Kidney glomerular epithelial cell (primary cell): Measurements from ENCODE around the gene TMED1.

Experiments
- DNase-seq: peaks from one replicate; lab custom pipeline; 2025; lab: John Stamatoyannopoulos, UW

The TMED1 gene

DNA sequence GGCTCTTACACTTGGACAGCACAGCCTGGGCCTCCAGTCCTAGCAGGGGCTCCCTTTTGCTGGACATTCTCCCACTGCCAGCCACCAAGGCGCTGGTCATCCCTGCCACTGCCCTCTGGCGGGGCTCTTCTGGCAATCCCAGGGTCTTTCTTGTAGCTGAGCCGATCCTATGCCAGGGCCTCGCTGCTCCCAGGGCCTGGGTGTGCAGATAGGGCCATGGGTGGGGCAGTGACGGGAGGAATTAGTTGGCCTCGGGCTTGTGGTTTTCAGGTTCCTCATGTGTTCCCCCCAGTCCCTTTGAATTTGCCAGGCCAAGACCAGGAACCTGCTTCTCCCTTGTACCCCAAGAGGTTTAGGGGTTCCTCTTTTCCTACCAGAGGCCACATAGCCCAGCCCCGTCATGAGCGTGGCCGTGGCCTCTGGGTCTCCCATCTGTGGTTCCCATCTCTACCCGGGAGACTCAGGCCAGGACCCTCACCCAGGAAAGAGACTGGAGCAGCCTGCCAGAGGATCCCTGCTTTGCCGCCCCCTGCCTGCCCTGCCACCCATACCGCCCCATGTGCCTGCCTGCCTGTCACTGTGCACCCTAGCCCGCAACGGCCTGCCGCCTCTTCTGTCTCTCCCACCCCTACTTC, 26.2 kb downstream of the TMED1 start:
- no peak for DNase-seq

- no peak for DNase-seq
Observed at GRCh38 chr19:10808937-10809649, 26.9 kb downstream of the TMED1 start.

- DNase-seq: no peak
Observed at GRCh38 chr19:10805758-10806247, 30.2 kb downstream of the TMED1 start.

DNA sequence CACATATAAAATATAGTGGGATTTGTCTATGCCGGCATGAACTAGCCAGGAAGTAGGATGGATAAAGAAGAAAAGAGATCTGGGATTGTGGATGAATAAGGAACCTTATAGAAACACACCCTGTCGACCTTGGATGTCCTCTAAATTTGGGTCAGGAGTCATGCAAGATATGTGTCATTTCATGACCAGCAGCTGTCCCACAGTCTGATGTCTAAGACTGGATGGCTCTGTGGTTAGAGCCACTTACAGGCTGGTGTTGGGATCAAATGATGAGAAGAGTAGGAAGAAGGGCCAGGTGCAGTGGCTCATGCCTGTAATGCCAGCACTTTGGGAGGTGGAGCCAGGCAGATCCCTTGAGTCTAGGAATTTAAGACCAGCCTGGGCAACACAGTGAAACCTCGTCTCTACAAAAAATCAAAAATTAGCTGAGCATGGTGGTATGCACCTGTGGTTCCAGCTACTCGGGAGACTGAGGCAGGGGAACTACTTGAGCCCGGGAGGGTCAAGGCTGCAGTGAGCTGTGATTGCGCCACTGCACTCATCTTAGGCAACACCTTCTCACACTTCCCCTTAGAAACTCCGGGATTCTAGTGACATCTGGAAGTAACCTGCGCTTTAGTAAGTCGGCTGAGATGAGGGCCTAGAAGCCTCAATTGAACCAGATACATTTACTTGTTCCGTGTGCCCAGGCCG, 30.8 kb downstream of the TMED1 start:
- no peak for DNase-seq

GRCh38 chr19:10803252-10803651, 32.8 kb downstream of the TMED1 start:
- no peak for DNase-seq

DNA sequence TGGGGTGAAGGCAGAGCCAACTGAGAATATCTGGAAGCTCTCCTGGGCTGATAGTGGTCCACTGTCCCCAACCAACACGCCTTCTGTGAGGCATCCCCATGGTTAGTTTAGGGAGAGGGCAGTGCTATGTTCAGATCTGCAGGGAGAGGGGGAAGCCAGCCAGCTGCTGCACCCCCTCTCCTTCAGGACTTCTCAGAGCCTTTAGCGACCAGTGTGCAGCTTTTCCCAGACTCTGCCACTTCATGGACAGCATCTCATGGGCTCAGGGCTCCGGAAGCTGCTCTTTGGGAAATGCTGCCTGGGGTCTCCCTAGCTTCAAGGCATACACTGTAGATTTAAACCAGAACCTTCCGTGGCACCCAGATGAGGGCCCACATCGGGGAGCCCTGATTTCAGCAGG, 33.5 kb downstream of the TMED1 start:
- no peak for DNase-seq

GRCh38 chr19:10800488-10800887, 35.5 kb downstream of the TMED1 start:
- DNase-seq: no peak

DNA sequence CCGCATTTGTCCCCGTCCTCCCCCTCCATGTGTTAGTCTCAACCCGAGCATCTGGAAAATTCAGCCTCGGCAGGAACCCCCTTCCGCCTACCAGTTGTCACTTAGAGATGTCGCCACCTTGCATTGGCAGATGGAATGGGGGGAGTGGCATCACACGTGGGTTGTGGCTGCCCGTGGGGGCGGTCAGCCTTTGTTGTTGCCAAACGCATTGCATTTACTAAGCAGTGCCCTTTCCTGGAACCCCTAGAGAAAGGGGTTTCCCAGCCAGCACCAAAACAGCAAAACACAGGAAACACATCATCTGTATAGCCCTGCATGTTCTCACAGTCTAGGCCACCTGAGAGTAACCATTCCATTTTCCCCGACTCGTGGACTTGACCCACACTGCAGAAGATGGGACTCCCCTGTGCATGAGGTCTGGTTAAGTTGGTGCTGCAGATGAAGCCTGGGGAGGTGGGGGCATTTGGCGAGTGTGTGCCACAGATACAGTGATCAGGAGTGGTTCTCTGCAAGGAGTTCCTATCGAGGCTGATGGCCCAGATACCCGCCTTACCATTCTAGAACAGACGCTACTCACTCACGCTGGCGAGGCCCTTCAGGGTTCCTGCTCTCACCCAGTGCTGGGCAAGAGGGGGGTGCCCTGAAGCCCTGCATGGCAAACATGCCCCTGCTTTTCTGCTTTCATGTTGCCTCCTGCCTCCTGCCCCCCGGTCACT, 38.3 kb downstream of the TMED1 start:
- no peak for DNase-seq

- no peak for DNase-seq
Observed at GRCh38 chr19:10797078-10797477, 38.9 kb downstream of the TMED1 start.

DNA sequence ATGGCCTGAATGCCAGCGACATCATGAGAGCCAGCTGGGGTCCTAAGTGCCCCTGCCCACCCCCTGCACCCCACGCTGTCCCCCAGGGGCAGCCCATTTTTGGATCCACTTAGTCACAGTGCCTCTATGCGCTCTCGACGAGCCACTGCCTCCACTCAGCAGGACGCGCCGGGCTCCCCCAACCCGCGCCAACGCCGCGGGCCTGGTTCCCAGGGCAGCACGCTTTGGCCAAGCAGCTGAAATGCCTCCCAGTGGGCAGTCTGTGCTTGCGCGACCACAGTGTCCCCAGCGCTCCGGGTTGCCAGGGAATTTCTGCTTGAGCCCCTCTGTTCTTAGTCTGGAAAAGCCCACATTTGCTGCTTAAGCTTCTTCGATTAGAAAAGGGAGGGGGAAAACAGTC, 39.4 kb downstream of the TMED1 start:
- DNase-seq: no peak

GRCh38 chr19:10789866-10790265, 46.1 kb downstream of the TMED1 start:
- DNase-seq: no peak

GRCh38 chr19:10788146-10788545, 47.9 kb downstream of the TMED1 start:
- no peak for DNase-seq

- DNase-seq: no peak
Observed at GRCh38 chr19:10784257-10784656, 51.8 kb downstream of the TMED1 start.

GRCh38 chr19:10782795-10783194, 53.2 kb downstream of the TMED1 start:
- DNase-seq: no peak
